ENCODE results near the gene SRL.
A peak's percentile ranks its signal among the peaks of the same experiment; 100 is the strongest.

- TF ChIP-seq CTCF (IDR thresholded peaks at IDR 0.05 in 4 of 5, conservative IDR thresholded peaks at IDR 0.05 in 1 of 5) (peak in 1 of 5 experiments; percentile 15), POLR2A (IDR thresholded peaks at IDR 0.05) (peak; percentile 63 to 70)
These were observed 9.1 kb downstream of the SRL start for GRCh38 chr16:4232541-4233386.
